ENCODE data around the gene RIF1.

The RIF1 gene

DNA sequence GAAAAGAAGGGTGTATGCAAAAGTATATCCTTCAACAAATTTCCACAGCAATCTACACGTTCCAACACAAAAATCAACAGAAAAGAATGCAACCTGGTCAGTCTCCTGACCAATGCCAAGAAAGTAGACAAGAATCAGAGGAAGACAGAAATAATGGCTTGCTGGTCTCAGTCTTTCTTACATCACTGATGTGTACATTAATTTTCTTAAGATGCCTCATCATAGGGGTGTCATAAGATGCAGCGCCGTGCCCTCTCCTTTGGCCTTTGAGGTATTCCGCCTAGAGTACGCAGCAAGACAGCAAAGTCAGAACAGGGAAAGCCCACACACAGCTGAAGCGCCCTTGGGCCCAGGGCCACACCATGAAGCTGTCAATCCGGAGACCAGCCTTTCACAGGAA is 112.9 kb downstream of the RIF1 start:
- no peak for DNase-seq

DNA sequence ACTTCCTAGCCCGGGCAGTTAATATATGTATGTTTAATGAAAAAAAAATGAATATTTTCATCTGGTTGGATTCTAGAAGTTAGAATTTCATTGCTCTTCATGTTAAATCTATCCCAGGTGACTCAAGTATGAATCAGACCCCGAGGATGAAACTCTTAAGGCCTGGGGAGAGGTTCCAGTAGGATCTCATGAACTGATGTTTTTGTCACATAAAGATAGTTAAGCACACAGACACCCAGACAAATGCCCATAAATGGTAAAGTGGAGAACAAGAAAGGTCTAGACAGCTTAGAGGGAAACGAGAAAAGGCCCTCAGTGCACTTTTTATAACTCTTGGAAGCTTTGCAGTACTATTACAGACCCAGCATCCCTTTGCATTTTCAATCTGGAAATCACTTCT is 114.1 kb downstream of the RIF1 start:
- DNase-seq = no peak

GRCh38 chr2:151525821-151526373 is 116.2 kb downstream of the RIF1 start:
- DNase-seq = no peak

GRCh38 chr2:151526572-151527090 is 116.9 kb downstream of the RIF1 start:
- DNase-seq = no peak
